NCI-H774 (cell line): ENCODE measurements around the gene BPIFB4.
A peak's percentile ranks its signal among the peaks of the same experiment; 100 is the strongest.
"Not testable (repeated sequence)": the region's sequence is repeated elsewhere in the genome, so short reads cannot be mapped to it uniquely, and the experiment has no call there.

ENCODE experiments used
- DNase-seq: peaks from one replicate; lab custom pipeline; 2025; lab: John Stamatoyannopoulos, UW

Gene BPIFB4

GRCh38 chr20:33086052-33086722 is 6.7 kb downstream of the BPIFB4 start:
- DNase-seq = no peak

DNA sequence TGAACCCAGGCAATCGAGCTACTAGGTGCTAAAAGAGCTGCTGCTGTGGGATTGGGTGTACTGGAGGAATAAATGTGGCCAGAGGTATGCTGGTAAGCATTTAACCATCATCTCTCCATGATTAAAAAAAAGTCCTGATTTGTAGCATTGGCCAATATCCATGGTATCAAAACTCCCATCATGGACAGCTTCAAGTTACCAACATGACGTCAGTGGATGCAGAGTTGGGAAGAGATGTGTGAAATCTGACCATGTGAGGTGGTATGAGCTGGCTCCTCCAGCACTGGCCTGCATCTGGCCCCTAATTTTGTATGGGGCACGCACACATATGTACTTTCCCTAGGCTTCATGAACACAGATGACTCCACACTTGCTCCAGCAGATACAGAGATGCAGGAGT is 11.7 kb downstream of the BPIFB4 start:
- DNase-seq = no peak

- DNase-seq = no peak
These were observed 12.2 kb downstream of the BPIFB4 start for GRCh38 chr20:33091693-33092092.

DNA sequence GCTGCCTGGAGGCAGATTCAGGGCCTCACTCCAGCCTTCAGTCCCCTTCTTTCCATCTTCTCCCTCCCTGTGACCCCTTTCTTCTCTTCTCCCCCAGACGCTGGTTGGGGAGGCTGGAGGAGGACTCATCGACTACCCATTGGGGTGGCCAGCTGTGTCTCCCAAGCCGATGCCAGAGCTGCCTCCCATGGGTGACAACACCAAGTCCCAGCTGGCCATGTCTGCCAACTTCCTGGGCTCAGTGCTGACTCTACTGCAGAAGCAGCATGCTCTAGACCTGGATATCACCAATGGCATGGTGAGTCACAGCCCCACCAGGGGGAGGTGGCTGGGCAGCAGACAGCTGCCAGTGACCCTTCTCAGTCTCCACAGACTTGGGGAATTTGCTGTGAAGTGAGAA is 12.9 kb downstream of the BPIFB4 start:
- DNase-seq = no peak

GRCh38 chr20:33093074-33093473 is 13.6 kb downstream of the BPIFB4 start:
- no peak for DNase-seq

DNA sequence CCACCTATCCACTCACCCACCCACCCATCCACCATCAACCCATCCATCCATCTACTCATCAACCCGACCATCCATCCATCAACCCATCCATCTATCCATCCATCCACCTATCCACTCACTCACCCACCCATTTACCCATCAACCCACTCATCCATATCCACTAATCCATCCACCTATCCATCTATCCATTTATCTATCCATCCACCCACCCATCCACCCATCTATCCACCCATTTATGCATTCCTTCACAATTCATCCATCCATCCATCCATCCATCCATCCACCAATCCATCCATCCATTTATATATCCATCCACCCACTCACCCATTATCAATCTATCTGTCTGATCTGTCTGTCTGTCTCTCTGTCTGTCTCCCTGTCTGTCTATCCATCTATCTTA is 14.1 kb downstream of the BPIFB4 start:
- DNase-seq = no peak

- no peak for DNase-seq
These were observed 15.8 kb downstream of the BPIFB4 start for GRCh38 chr20:33095249-33095648.

DNA sequence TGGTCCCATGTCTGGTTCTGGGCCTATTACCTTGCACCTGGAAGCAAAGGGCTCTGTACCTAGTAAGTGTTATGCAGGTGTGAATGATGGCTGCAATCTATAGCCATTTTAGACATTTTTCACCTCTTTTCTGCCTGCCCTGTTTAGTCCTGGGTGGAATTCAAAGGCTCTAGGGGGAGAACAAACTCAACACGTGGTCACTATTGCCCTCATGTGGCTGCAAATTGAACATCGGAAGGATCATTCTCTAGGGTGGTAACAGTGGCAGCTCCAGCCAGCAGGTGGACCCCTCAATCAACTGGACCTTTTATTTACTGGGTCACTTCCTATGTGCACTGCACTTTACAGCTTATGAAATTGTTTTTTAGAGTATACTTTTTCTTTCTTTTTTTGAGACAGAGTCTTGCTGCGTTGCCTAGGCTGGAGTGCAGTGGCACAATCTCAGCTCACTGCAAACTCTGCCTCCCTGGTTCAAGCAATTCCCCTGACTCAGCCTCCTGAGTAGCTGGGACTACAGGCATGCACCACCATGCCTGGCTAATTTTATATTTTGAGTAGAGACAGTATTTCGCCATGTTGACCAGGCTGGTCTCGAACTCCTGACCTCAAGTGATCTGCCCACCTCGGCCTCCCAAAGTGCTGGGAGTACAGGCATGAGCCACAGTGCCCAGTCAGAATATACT is 16.6 kb downstream of the BPIFB4 start:
- DNase-seq = peak; percentile 80

GRCh38 chr20:33097001-33097400 is 17.6 kb downstream of the BPIFB4 start:
- no peak for DNase-seq

DNA sequence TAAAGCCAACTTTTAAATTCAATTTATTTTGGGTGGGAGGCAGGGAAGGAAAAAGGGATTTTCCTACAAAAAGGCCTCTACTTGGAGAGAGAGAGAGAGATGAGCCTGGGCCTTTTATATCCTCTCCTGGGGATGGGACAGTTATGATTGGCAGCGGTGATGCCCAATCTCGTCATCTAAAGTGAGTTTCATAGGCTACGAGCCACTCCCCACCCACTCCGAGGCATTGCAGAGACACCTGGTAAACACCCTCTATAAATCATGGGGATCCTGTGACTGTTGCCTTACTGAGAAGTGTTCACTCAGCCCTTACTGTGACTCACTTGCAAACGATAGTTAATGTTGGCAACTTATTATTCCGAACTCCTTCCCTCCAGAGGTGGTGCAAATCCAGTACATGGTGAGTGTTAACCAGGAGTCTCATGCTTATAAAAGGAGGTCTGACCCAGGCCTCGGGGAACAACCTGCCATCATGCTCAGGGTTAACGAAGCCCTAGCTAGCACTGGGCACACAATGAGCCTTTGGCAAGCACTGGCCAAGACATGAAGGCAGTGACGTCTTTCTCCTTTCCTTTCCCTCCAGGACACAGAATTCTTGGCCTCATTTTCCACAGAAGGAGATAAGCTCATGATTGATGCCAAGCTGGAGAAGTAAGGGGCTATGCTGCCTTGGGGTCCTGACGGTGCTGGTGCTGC is 20.5 kb downstream of the BPIFB4 start:
- DNase-seq = no peak

- DNase-seq = no peak
These were observed 24.1 kb downstream of the BPIFB4 start for GRCh38 chr20:33103556-33103955.

DNA sequence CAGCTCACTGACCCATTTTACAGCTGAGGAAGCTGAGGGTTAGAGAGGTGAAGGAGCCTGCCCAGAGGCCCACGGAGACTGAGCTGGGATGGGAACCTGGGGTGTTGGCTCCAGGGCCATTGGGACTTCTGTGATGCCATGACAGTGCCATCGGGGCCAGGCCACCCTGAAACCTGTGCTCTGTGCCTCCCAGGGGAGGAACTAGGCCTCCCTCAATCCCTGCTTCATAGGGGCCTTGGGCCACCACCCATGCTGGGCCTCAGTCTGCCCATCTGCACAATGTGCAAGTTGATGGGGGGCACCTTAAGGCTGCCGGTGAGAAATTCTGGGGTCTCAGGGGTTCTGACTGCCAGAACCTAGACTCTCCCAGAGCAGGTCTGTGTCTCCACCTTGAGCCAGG is 24.9 kb downstream of the BPIFB4 start:
- no peak for DNase-seq

GRCh38 chr20:33105316-33105924 is 26.0 kb downstream of the BPIFB4 start:
- no peak for DNase-seq

GRCh38 chr20:33106058-33106620 is 26.7 kb downstream of the BPIFB4 start:
- DNase-seq = peak; percentile 87

DNA sequence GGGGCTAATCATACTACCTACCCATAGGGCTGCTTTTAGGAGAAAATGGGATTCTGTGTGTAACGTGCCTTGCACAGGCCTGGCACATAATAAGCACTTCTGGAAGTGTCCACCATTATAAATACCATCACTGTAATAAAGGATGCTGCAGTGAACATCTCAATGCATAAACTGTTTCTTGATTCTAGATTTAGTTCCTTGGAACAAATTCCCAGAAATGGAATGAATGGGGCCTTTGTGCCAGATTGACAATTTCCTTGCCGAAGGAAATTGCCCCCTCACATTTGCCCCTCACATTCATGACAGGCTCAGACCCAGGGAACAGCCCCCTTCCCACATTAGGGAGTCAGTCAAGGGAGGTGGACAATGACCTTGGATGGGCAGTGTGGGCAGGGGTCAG is 29.2 kb downstream of the BPIFB4 start:
- no peak for DNase-seq

- no peak for DNase-seq
These were observed 30.8 kb downstream of the BPIFB4 start for GRCh38 chr20:33110147-33110825.

DNA sequence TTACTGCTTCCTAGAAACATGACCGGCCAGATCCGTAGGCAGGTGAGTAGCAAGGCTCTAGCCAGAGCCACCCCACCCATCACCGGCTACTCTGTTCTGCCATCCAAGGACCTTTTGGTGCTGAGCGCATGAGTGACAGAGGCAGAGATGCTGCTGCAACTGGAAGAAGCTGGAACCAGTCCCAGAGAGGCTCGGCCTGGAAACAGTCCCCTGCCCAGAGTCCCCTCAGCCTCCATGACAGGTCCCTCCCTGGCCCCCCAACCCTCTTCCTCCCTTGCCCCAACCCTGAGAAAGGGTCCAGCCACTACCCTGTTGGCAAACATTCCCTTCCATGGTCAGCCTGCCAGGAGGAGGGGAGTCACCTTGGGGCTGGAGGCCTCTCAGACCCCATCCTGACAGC is 31.9 kb downstream of the BPIFB4 start:
- no peak for DNase-seq

GRCh38 chr20:33112547-33113386 is 33.3 kb downstream of the BPIFB4 start:
- no peak for DNase-seq

DNA sequence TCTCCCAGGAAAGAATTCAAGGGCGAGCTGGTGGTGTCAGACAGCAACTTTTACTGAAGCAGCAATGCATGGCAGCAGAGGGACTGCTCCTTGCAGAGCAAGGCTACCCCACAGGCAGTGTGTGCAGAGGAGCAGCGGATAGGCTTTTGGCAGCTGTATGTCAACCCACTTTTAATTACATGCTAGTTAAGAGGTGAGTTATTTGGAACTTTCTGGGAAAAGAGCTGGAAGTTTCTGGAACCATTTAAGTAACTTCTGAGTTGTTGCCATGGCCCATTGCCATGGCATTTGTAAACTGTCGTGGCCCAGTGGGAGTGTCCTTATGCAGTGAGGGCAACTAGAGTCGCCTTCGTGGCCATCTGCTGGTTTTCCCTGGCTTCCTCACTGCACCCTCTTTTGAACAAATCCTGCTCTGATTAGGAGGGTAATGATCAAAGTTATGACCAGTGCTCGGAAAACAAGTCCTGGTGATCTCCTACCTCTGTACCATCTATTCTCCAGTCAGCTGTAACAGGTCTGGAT is 34.0 kb downstream of the BPIFB4 start:
- DNase-seq = no peak

GRCh38 chr20:33115501-33115900 is 36.1 kb downstream of the BPIFB4 start:
- DNase-seq = not testable (repeated sequence)
